ENCODE data around the gene ACSF3.

The ACSF3 gene

DNA sequence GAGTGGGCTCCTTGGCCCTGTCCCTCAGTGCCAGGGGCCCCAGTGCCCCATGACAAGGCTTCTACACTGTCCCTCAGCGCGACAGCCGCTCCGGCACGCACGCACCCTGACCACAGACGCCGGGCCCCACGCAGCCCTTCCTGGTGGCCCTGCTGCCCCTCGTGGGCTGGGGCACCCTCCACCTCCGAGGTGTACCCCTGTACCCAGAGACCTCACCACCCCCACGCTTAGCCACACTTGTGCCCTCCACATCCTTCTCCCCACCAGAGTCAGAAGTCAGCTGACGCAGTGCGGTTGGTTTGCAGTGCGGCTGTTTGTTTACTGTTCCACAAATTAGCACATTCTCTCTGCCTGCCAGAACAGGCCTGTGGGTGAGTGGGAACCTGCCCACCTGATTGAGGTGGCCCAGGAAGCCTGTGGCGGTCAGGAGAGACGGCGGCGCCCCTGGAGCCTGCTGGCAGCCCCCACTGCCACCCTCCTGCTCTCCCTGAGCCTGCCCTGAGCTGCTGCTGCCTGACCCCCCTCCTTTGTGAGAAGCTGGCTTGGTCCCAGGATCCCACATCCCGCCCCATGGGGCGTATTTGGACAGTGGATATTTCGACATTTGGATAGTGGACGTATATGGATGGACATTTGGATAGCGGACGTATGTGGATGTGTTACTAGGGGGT, 39.9 kb downstream of the ACSF3 start:
- no peak for FAIRE-seq

DNA sequence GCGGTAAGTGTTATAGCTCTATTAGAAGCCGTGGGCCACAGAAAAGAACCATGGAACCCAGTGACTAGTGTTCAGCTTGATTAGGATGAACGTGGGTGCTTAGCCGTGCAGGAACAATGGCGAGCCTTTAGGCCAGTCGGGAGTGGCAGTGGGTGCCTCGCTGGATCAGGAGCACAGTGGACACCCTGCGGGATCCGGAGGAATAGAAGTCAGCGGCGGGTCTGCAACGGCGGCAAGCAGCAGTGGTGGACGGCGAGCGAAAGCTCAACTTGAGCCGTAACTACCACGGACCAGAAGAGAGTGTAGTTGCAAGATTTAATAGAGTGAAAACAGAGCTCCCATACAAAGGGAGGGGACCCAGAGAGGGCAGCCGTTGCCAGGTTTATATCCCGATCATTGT, 40.6 kb downstream of the ACSF3 start:
- no peak for FAIRE-seq

DNA sequence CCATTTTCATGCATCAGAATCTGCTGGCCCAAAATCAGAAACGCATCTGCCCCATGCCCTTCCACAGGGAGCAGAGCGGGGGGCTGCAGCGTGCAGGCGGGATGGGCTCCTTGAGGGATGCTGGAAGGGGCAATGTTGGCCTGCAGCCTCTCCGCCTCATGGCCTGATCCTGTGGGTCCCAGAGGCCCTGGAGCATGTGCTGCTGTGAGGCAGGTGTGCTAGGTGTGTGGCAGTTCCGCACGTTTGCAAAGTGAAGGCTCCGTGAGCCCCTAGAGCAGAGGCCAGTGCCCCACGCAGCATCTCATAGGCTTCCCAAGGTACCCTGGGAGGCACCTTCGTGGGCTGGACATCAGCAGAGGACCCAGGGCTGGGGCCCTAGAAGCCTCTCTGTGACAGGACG, 41.5 kb downstream of the ACSF3 start:
- FAIRE-seq: no peak

DNA sequence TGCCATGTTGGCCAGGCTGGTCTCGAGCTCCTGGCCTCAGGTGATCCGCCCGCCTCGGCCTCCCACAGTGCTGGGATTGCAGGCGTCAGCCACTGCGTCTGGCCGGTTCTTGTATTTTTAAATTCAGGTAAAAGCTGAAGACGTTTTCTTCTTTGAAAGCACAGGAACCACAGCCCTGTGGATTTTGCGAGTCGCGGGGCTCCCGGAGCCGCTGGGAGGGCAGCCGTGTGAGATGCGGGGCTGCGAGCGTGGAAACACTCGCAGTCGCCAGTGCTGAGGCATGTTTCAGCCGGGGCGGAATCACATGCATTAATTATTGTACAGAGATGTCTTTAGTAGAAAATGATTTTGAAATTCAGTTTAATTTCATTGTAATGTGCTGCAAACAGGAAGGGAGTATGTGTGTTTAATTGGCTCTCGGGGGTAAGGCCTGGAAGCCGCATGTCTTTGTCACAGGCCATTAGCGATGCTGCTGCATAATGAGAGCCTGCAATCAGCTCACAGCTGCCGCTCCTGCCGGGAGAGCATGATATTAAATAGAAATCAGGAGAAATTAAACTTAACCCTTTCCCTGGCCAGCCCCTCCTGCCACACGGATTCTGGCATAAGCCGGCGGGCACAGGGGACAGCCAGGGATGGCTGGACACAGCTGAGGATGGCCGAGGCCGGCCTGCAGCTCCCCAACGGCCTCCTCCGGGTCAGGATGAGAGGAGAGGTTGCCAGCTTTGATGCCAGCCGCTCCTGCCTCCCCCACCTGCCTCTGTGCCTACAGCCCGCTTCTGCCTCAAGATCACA, 42.5 kb downstream of the ACSF3 start:
- no peak for FAIRE-seq

DNA sequence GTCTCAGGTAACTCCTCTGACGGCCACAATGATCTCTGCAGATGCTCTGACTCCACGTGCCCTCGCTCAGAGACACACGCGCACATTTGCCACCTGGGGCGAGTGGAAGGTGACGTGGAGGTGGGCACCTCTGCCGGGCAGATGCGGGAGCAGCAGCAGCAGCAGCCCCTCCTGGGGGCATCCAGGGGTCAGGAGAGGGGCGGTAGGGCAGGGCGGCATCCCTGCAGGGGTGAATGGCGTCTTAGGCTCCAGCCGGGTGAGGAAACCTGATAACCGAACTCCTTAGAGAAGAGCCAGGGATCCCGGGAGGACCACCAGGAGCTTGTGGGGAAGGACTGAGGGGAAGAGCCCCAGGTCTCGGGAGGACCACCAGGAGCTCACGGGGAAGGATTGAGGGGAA, 43.3 kb downstream of the ACSF3 start:
- no peak for FAIRE-seq

DNA sequence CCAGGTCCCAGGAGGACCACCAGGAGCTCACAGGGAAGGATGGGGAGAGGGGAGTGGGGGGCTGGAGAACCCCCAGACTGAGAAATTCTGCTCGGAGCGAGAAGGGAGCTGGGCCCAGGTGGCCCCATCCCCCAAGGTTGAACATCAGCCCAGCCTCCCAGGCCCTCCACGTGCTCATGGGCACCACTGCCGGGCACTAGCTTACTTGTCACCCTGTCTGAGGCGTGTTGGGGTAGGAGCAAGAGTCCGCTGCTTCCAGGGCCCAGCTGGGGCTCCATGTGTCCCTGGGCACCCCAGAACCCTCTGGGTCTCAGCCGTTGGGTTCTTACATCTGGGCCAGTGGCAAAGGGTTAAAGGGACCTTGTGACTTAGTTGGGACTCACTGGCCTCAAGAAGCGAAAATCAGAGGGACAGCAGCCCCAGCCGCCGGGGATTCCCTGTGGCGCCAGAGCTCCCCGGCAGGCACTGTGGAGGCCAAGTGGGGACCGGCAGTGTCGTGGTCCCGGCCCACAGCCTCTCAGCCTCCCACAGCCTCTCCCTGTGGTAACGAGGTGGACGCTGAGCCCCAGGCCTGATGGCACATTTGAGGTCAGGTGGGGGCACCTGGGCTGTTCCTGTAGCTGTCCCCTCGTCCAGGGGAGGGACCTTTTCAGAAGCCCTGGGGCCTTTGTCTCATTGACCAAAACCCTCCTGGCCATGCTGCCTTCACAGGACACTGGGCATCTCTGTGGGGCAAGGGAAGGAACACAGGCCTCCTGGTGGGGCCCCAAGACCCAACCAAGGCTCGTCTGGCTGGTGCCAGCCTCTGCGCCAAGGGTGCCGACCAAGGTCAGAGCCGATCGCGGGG, 44.2 kb downstream of the ACSF3 start:
- no peak for FAIRE-seq

DNA sequence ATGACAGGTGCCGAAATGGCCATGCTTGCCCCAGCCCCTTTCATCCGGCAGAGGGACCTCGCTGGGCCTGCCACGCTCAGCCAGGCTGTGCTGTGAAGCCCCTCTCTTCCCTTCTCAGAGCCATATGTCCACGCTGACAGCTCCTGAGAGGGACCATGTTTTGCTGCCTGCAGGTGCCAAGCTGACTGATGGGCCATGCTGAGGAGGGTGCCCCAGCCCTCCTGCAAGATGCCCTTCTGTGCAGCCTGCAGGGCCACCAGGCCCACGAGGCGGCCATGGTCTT, 44.8 kb downstream of the ACSF3 start:
- no peak for FAIRE-seq

DNA sequence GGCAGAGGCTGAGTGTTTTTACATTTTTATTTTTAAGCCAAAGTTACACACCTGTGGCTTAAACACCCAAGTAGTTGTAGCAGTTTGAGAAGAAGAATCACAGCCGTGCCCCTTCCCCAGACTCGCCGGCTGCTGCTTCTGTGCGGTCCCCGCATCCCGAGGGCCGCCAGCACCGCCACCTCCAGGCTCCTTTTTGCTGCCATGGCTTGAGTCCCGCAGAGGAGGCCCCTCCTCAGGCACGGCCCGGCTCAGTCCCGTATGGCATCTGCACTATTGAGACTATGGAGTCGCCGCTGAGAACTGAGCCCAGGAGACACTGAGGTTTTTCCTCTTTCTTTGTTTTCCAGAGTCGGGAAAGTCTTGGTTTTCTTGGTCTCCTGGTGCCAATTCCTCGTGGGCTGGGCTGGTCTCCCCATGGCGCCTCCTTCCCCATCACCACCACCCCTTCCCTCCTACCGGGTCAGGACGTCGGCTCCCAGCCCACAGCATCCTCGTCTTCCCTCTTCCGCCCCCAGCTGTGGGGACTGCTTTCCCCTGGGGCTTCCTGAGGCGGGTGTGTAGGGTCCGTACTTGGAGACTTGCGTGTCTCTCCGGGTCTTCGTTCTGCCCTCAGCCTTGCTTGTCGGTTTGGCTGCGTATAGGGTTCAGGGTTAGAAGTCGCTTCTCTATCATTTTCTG, 45.3 kb downstream of the ACSF3 start:
- FAIRE-seq: no peak

DNA sequence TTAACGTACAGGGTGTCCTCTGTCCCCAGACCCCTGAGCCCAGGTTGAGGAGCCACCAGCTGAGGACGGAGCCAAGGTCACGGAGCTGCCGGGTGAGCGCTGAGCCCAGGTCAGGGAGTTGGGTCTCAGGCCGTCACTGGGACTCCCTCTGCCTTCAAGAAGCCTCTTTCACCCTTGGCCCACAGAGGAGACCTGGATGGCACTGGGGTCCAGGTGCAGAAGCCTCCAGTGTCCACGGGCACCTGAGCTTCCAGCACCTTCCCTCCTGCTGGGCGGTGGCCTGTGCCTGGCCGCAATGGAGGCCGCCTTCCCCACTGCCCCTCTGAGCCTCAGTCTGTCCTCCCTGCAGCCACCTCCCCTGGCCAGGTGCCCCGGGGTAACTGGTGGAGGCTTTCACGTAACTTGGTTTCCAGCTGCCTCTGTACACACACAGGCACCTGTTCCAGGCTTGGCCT, 46.3 kb downstream of the ACSF3 start:
- no peak for FAIRE-seq

DNA sequence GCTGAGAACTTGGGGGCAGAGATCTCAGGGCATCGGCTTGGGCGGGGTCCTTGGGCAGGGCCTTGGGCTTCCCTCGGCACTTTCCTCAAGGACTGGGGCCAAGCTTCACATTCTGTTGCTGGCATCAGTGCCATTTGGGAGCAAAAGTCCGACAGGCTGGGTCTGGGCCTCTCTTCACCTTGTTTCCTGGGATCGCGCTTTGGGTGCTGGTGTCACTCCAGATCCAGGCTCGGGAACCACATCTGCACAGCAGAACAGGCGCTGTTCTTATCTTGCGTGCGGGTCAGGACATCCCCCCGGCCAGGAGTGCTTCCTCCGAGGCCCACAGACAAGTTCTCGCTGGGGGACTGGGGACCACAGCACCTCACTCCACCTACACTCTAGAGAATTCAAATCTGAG, 46.7 kb downstream of the ACSF3 start:
- no peak for FAIRE-seq

DNA sequence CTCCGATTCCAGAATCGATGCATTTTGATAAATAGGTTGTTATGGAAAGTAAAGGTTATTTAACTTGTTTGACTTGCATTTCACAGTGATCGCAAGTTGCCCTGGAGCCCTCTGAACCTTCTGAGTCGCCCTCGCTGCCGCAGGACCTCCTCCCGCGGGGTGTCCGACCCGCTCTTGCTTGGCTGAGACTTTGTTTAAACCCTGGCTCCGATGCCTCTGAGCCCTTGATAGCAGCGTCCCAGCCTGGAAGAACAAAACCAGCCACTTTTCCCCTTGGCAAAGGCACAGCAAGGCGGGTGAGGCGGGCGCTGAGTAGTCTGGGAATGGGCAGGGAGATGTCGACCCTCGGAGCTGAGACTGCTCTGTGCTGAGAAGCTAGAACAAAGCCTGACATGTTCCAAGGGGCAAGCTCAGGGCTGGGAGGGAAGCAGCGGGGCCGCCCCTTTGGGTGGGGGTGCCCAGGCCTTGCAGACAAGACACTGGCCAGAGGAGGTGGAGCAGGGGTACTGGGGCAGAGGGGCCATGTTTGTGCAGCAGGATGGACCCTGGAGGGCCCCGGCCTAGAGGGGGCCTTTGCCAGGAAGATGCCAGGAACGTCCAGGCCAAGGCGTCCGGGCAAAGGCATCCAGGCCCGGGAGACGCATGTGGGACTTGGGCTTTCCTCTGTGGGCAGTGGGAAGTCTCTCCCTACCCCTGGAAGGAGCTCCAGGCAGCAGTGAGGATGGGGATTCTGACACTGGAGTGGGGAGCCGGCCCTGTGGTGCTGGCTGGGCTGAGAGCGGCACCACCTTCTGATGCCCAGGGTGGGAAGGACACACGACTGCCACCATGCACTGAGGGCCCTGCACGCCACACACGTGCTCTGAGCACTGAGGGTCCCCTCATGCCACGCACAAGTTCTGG, 47.6 kb downstream of the ACSF3 start:
- no peak for FAIRE-seq

DNA sequence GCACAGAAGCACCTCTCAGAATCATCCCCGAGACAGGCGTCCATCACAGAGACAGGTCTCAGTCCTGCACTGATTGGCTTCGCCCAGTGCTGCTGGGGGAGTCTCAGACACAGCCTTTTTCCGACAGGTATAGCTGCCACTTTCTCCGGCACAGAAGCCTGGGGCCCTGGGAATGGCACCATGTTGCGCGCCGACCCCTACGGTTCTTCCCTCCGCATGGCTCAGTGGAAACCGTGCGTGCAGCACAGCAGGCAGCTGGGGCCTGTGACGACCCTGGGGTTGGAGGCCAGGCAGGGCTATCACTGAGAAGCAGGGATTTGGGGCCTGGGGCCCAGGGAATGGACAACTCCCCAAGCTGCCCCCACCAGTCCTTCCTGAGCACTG, 48.2 kb downstream of the ACSF3 start:
- no peak for FAIRE-seq

DNA sequence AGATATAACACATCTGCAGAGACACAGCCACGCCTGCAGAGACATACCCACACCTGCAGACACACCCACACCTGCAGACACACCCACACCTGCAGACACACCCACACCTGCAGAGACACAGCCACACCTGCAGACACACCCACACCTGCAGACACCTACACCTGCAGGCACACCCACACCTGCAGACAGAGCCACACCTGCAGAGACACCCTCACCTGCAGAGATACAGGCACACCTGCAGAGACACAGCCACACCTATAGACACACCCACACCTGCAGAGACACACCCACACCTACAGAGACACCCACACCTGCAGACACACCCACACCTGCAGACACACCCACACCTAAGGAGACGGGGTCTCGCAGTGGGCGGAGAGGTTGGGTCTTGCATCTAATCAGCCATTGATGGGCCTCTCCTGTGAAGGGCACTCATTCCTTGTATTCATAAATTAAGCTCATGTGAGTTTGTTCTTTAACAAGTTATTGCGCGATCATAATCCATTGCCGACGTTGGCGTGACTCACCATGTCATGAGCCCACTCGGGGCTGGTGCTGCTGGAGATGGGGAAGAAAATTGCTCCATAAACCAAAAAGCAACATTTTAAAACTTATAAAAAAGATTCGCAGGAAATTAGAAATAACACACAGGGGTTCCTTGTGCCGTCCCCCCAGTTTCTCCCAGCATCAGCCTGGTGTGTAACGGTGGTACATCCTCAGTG, 49.0 kb downstream of the ACSF3 start:
- FAIRE-seq: no peak

DNA sequence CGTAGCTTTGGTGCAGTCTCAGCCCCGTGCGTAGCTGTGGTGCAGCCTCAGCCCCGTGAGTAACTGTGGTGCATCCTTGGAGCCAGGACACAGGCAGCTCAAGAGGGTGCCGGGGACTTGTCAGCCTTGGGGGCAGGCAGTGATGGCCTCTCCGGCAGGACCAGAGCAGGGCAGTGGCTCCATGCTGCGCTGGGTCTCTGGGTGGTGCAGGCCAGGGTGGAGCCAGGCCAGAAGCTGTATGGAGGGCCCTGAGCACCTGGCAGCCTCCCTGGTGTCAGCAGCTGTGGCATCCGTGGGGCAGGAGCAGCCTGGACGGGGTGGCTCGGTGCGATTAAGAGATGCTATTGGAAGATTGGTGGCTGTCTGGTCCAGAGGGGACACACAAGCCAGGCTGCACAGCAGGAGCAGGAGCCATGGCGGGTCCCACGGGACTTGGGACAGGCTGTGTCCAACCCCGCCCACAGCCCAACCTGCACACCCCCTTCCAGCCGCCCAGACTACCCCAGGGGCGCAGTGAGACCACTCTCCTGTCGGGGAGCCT, 49.6 kb downstream of the ACSF3 start:
- FAIRE-seq: no peak

DNA sequence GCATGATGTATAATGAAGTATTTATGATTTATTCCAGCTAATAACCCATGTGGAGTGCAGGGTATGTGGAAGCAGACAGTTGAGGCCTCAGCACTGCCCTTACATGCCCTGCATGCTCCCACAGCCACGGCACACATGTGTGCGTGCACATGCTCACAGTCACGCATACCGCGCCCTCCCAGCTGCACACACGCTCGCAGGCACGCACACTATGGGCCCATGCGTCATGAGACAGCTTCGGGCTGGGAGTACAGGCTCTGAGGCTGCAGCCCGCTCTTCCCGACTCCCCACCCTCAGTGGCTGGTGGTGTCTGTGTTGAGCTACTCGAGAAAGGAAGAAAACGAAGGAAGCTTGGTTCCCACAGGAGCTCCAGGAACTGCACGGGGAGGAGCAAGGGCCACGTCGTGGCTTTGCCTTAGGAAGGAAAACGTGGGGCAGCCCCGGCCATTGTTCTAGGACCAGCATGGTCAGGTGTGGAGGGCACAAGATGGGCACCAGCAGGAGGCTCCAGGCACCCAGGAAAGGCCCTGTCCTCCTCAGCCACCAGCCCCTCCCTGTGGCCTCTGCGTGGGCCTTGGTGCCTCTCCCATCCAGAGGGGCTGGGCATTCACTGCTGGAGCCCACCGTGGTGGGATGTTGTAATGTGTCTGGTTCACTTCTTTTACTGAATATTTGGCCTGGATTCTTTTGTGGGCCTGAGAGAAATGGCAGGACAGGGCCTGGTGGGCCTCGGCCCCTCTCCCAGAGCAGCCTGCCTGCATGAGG, 50.4 kb downstream of the ACSF3 start:
- FAIRE-seq: no peak

DNA sequence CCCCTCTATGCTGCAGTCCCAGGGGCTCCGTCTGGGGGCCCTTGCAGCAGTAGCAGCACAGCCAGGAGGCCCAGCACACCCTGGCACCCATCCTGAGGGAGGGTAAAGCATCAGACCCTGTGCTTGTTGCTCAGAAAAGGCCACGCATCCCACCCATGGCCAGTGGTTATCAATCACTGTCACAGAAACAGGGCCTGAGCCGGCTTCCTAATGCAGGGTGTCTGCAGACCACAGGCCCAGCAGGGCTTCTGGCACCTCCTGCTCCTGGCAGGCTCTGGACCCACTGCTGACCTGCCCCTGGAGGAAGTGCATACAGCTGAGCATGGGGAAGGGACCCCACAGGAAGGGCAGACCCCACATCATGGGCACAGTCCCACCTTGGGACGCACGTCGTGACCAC, 51.0 kb downstream of the ACSF3 start:
- FAIRE-seq: no peak

DNA sequence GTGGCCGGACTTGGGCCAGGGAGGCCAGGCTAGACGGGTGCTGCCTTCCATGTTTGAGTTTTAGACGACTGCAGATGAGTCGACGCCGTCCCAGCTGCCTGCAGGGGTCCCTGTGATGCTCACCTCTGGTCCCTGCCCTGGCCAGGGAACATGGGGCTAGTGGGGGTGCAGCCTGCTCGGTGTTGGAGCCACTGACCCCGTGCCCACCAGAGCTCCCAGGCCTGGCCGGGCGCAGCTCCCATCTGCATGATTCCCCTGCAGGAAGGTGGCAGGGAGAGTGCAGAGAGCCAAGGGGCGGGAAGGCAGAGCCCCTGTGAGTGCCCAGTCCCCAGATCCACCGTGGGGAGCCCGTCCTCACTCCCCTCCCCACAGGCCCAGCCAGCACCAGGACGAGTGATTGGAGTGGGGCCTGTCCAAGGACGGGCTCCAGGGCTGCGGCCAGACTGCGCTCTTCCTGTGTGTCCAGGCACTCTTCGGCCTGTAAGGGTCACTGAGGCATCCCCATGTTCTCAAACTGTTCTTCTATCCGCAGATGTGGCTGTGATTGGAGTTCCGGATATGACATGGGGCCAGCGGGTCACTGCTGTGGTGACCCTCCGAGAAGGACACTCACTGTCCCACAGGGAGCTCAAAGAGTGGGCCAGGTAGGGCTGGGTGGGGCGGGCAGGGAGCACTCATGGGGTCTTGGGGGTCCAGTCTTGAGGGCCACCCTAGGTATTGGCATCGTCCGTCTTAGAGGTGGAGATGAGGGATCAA, 51.9 kb downstream of the ACSF3 start:
- FAIRE-seq: no peak

DNA sequence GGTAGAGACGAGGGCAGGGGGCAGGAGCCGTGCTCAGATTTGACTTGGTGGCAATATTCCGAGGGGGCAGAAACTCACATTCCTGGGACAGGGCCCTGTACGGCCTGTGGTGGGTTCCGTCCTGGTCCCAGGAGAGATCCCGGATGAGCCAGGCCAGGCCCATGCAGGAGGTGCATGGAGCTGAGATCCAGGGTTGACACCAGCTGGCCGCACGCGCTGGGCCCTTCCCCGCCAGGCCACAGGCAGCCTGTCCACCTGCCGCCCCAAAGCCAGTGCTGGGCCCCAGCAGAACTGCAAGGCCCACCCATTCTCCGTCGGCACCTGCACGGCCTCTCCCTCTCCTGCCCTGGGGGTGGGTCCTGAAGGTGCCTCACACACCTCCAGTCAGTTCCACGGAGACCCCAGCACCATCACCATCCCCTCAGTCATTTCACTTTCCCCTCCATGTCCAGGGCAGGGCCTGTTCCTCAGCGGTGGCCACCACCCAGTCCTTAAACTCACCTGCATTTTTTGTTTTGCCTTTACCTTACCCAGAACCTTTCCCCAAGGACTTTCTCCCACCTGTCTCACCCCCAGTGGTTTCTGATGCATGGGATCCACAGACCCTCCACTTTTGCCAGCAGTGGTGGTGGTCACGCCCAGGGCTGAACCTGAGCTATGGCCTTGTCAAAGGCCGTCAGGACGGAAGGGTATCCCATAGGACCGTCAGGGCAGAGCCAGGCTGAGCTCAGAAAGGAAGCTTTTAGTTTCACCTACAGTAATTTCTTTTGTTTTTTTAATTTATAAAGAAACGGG, 52.8 kb downstream of the ACSF3 start:
- no peak for FAIRE-seq

Data from endometrium (tissue), 2 donors.